ENCODE results near the gene TRPV2.

DNA sequence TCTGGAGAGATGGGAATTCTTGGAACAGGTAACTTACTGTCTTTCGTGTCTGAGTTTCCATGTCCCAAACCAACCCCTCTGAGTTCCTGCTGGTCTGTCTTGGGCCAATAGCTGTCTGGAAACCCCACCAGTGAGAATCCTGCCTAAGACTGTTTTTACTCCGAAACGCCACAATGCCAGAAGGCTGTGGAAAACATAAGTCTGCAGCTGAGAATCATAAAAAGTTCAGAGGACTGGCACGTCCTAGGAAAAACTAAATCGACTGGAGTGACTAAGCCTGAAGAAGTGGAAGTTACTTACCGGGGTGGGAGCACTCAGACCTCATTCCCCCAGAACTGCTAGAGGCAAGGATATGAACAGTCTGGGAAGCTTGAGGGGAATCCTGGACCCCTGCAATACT, 63.3 kb downstream of the TRPV2 start:
- TF ChIP-seq, protein P1, sequence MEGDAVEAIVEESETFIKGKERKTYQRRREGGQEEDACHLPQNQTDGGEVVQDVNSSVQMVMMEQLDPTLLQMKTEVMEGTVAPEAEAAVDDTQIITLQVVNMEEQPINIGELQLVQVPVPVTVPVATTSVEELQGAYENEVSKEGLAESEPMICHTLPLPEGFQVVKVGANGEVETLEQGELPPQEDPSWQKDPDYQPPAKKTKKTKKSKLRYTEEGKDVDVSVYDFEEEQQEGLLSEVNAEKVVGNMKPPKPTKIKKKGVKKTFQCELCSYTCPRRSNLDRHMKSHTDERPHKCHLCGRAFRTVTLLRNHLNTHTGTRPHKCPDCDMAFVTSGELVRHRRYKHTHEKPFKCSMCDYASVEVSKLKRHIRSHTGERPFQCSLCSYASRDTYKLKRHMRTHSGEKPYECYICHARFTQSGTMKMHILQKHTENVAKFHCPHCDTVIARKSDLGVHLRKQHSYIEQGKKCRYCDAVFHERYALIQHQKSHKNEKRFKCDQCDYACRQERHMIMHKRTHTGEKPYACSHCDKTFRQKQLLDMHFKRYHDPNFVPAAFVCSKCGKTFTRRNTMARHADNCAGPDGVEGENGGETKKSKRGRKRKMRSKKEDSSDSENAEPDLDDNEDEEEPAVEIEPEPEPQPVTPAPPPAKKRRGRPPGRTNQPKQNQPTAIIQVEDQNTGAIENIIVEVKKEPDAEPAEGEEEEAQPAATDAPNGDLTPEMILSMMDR (IDR thresholded peaks at IDR 0.05; ENCODE audit: low read depth, low read length, poor library complexity, severe bottlenecking) = no peak
- no peak for TF ChIP-seq EZH2phosphoT487 (IDR thresholded peaks at IDR 0.05; ENCODE audit: borderline replicate concordance, low read length)
